Liver (tissue), 9 donors: Measurements from ENCODE around the gene ACAT2. TPM values are rescaled to one million over a fixed set of nuclear protein-coding genes. Genes with fewer than 3 reads are reported as not detected.

Experiments
- DNase-seq: peaks from one replicate; pipeline ENCODE4 v3.0.0-alpha.2; 2017; ENCODE audit warnings: low spot score
- H3K27ac ChIP-seq, 2 donors: one replicate each; pipeline ENCODE4 v1.7.0; 2013; ENCODE audit warnings: inconsistent platforms in 2 of 2, low read length in 2 of 2, control low read depth in 1 of 2, low read depth in 1 of 2, mild to moderate bottlenecking in 1 of 2
- H3K27me3 ChIP-seq, 4 donors: one replicate each; pipeline versions ENCODE4 v1.6.1 to v1.7.0; 2013; ENCODE audit warnings: low read length in 3 of 4, inconsistent platforms in 1 of 4, mild to moderate bottlenecking in 1 of 4, moderate library complexity in 1 of 4; ENCODE audit not compliant: control insufficient read depth in 4 of 4, insufficient read depth in 4 of 4
- H3K36me3 ChIP-seq, 4 donors: one replicate each; pipeline versions ENCODE4 v1.6.1 to v1.7.0; 2013; ENCODE audit warnings: low read length in 3 of 4, mild to moderate bottlenecking in 3 of 4, low read depth in 1 of 4, moderate library complexity in 1 of 4; ENCODE audit not compliant: control insufficient read depth in 4 of 4, insufficient read depth in 3 of 4
- H3K4me1 ChIP-seq, 4 donors: one replicate each; pipeline versions ENCODE4 v1.6.1 to v1.7.0; 2013; ENCODE audit warnings: low read length in 3 of 4, mild to moderate bottlenecking in 3 of 4, moderate library complexity in 1 of 4; ENCODE audit not compliant: control insufficient read depth in 4 of 4, insufficient read depth in 4 of 4
- H3K4me3 ChIP-seq, 3 donors: one replicate each; pipeline versions ENCODE4 v1.6.1 to v1.7.0; 2013; ENCODE audit warnings: low read length in 3 of 3, control low read depth in 1 of 3, low read depth in 1 of 3, mild to moderate bottlenecking in 1 of 3
- H3K9ac ChIP-seq, 2 donors: one replicate each; pipeline ENCODE4 v1.7.0; 2013; ENCODE audit warnings: low read length in 2 of 2, mild to moderate bottlenecking in 2 of 2, moderate library complexity in 2 of 2, control low read depth in 1 of 2, low read depth in 1 of 2
- H3K9me3 ChIP-seq, 4 donors: one replicate each; pipeline versions ENCODE4 v1.6.1 to v1.7.0; 2013; ENCODE audit warnings: low read length in 3 of 4; ENCODE audit not compliant: control insufficient read depth in 4 of 4
- EGR1 ChIP-seq, 2 donors: IDR thresholded peaks; 2 replicates each; pipeline ENCODE4 v1.6.1; 2016 to 2018; ENCODE audit warnings: antibody characterized with exemption in 2 of 2, low read depth in 2 of 2
- FOXA1 ChIP-seq: IDR thresholded peaks from 2 replicates; pipeline ENCODE4 v1.6.1; 2016; ENCODE audit warnings: antibody characterized with exemption
- FOXA2 ChIP-seq: IDR thresholded peaks from 2 replicates; pipeline ENCODE4 v1.6.1; 2016; ENCODE audit warnings: antibody characterized with exemption
- GABPA ChIP-seq, 2 donors: IDR thresholded peaks in 1 of 2; conservative IDR thresholded peaks in 1 of 2; 2 replicates each; pipeline ENCODE4 v1.6.1; 2016; ENCODE audit warnings: antibody characterized with exemption in 2 of 2, mild to moderate bottlenecking in 1 of 2, moderate library complexity in 1 of 2
- HNF4A ChIP-seq, 2 donors: conservative IDR thresholded peaks; 2 replicates each; pipeline ENCODE4 v1.6.1; 2016; ENCODE audit warnings: antibody characterized with exemption in 2 of 2, mild to moderate bottlenecking in 2 of 2
- HNF4G ChIP-seq: IDR thresholded peaks from 2 replicates; pipeline ENCODE4 v1.6.1; 2016; ENCODE audit warnings: antibody characterized with exemption
- JUND ChIP-seq, 2 donors: IDR thresholded peaks; 2 replicates each; pipeline ENCODE4 v1.6.1; 2016; ENCODE audit warnings: antibody characterized with exemption in 2 of 2
- NR2F2 ChIP-seq: IDR thresholded peaks from 2 replicates; pipeline ENCODE4 v1.6.1; 2016; ENCODE audit warnings: antibody characterized with exemption
- RAD21 ChIP-seq, 2 donors: IDR thresholded peaks; 2 replicates each; pipeline ENCODE4 v1.6.1; 2016; ENCODE audit warnings: antibody characterized with exemption in 2 of 2, mild to moderate bottlenecking in 2 of 2
- RXRA ChIP-seq, 2 donors: IDR thresholded peaks; 2 replicates each; pipeline ENCODE4 v1.6.1; 2017 to 2018; ENCODE audit warnings: antibody characterized with exemption in 2 of 2, mild to moderate bottlenecking in 1 of 2
- SP1 ChIP-seq: IDR thresholded peaks from 2 replicates; pipeline ENCODE4 v1.6.1; 2018; ENCODE audit warnings: antibody characterized with exemption, mild to moderate bottlenecking
- TAF1 ChIP-seq: conservative IDR thresholded peaks from 2 replicates; pipeline ENCODE4 v1.6.1; 2016; ENCODE audit warnings: antibody characterized with exemption, mild to moderate bottlenecking
- YY1 ChIP-seq: IDR thresholded peaks from 2 replicates; pipeline ENCODE4 v1.6.1; 2016; ENCODE audit warnings: antibody characterized with exemption, mild to moderate bottlenecking
- WGBS: extraction: QIAGEN DNeasy Blood & Tissue Kit; methylation state at CpG from one replicate; pipeline ENCODE4 v1.1.7; 2013; 5-methylcytosine and 5-hydroxymethylcytosine counted together
- polyA plus RNA-seq, 2 donors: library from polyadenylated mRNA; stranded (reverse) in 1 of 2; unstranded in 1 of 2; fragments of 200-250 nt in 1 of 2; fragments of >200 nt in 1 of 2; fragmentation: Nextera tagmentation in 1 of 2; extraction: Ambion mirVana in 1 of 2; gene quantifications; one replicate each; pipeline versions ENCODE4 v1.2.1 to v1.2.3, GENCODE V29; 2013 to 2015
- total RNA-seq, 2 donors: library from RNA; depleted of rRNA; stranded (reverse); fragments of >200 nt; gene quantifications; one replicate each; pipeline ENCODE4 v1.2.3, GENCODE V29; 2014
- TF ChIP-seq, protein P1 (sequence below): fragments of 150-350 bp; IDR thresholded peaks from 2 replicates; pipeline ENCODE4 v1.5.1; 2017; ENCODE audit warnings: improper control_type of control experiment, low read depth, low read length; ENCODE audit not compliant: missing input control
- TF ChIP-seq, protein P2 (sequence below): IDR thresholded peaks from 2 replicates; pipeline ENCODE4 v1.6.1; 2016; ENCODE audit warnings: antibody characterized with exemption
- TF ChIP-seq, protein P3 (sequence below): IDR thresholded peaks from 2 replicates; pipeline ENCODE4 v1.6.1; 2016; ENCODE audit warnings: antibody characterized with exemption, mild to moderate bottlenecking
- TF ChIP-seq, protein P4 (sequence below): IDR thresholded peaks from 2 replicates; pipeline ENCODE4 v1.6.1; 2016; ENCODE audit warnings: antibody characterized with exemption
- TF ChIP-seq, protein P5 (sequence below): IDR thresholded peaks from 2 replicates; pipeline ENCODE4 v1.6.1; 2016; ENCODE audit warnings: antibody characterized with exemption
- donor health status: healthy.
- donor health status: healthy.
- donor health status: healthy.
- donor health status: healthy.
- donor health status: healthy.

Gene ACAT2
- total and polyA plus RNA-seq, 4 donors: 68.2 to 116 (median 94.2) TPM

DNA sequence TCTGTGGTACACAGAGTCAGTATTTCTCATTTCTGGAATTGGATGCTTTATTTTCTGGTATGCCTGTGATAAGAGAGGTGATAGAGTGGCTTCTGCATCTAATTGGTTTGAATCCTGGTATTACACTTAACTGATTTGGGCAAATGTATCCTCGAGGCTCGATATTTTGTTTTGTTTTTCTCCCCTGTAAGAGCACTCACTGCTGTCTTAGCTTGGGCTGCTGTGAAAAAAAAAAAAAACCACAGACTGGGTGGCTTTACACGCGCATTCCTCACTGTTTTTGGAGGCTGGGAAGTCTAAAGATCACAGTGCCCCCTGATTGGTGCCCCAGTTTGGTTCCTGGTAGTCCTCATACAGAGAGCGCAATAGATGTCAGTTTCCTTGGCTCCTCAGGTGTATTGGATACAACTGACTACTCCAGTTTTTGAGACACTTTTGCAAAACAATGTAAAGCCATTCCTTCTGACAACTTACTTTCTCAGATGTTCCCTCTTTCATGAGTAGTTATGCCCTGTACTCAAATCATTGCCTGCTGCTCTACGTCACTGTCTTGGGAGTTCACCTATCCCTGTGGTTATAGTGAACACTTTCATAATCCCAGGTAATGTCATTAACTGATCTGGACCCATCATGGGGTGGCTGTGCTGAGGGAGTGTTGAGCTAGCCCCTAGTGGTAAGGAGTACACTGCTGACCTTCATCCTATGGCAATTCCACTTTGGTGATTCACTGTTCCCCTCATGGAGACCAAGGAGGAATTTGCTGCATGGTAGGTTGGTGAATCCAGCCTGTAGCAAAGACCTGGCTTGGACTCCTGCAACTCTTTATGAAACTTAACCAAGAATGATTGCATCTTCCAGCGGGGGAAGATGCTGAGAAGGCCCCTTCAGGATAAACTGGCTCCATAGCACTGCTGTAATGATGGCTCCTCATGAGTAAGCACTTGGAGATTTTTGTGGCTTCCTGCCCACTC is 3.5 kb upstream of the ACAT2 start:
- H3K9ac ChIP-seq: no peak overlapping the region
- H3K9me3 ChIP-seq: no peaks in the 10 kb centered on the region
- no peaks in the 10 kb centered on the region for H3K27me3 ChIP-seq
- H3K27ac ChIP-seq: no peak overlapping the region
- DNase-seq: no peak
- no peak for TF ChIP-seq TAF1
- no peak for TF ChIP-seq GABPA (IDR thresholded peaks at IDR 0.05 in 1 of 2, conservative IDR thresholded peaks at IDR 0.05 in 1 of 2)
- TF ChIP-seq, protein P1, sequence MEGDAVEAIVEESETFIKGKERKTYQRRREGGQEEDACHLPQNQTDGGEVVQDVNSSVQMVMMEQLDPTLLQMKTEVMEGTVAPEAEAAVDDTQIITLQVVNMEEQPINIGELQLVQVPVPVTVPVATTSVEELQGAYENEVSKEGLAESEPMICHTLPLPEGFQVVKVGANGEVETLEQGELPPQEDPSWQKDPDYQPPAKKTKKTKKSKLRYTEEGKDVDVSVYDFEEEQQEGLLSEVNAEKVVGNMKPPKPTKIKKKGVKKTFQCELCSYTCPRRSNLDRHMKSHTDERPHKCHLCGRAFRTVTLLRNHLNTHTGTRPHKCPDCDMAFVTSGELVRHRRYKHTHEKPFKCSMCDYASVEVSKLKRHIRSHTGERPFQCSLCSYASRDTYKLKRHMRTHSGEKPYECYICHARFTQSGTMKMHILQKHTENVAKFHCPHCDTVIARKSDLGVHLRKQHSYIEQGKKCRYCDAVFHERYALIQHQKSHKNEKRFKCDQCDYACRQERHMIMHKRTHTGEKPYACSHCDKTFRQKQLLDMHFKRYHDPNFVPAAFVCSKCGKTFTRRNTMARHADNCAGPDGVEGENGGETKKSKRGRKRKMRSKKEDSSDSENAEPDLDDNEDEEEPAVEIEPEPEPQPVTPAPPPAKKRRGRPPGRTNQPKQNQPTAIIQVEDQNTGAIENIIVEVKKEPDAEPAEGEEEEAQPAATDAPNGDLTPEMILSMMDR: no peak
- TF ChIP-seq EGR1 (IDR thresholded peaks at IDR 0.05; ENCODE audit: low read depth in 2 of 2): no peak
- TF ChIP-seq YY1: no peak
- TF ChIP-seq, protein P2, sequence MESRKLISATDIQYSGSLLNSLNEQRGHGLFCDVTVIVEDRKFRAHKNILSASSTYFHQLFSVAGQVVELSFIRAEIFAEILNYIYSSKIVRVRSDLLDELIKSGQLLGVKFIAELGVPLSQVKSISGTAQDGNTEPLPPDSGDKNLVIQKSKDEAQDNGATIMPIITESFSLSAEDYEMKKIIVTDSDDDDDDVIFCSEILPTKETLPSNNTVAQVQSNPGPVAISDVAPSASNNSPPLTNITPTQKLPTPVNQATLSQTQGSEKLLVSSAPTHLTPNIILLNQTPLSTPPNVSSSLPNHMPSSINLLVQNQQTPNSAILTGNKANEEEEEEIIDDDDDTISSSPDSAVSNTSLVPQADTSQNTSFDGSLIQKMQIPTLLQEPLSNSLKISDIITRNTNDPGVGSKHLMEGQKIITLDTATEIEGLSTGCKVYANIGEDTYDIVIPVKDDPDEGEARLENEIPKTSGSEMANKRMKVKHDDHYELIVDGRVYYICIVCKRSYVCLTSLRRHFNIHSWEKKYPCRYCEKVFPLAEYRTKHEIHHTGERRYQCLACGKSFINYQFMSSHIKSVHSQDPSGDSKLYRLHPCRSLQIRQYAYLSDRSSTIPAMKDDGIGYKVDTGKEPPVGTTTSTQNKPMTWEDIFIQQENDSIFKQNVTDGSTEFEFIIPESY: no peak
- TF ChIP-seq, protein P3, sequence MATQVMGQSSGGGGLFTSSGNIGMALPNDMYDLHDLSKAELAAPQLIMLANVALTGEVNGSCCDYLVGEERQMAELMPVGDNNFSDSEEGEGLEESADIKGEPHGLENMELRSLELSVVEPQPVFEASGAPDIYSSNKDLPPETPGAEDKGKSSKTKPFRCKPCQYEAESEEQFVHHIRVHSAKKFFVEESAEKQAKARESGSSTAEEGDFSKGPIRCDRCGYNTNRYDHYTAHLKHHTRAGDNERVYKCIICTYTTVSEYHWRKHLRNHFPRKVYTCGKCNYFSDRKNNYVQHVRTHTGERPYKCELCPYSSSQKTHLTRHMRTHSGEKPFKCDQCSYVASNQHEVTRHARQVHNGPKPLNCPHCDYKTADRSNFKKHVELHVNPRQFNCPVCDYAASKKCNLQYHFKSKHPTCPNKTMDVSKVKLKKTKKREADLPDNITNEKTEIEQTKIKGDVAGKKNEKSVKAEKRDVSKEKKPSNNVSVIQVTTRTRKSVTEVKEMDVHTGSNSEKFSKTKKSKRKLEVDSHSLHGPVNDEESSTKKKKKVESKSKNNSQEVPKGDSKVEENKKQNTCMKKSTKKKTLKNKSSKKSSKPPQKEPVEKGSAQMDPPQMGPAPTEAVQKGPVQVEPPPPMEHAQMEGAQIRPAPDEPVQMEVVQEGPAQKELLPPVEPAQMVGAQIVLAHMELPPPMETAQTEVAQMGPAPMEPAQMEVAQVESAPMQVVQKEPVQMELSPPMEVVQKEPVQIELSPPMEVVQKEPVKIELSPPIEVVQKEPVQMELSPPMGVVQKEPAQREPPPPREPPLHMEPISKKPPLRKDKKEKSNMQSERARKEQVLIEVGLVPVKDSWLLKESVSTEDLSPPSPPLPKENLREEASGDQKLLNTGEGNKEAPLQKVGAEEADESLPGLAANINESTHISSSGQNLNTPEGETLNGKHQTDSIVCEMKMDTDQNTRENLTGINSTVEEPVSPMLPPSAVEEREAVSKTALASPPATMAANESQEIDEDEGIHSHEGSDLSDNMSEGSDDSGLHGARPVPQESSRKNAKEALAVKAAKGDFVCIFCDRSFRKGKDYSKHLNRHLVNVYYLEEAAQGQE: no peak
- TF ChIP-seq, protein P4, sequence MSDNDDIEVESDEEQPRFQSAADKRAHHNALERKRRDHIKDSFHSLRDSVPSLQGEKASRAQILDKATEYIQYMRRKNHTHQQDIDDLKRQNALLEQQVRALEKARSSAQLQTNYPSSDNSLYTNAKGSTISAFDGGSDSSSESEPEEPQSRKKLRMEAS: no peak
- TF ChIP-seq, protein P5, sequence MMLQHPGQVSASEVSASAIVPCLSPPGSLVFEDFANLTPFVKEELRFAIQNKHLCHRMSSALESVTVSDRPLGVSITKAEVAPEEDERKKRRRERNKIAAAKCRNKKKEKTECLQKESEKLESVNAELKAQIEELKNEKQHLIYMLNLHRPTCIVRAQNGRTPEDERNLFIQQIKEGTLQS: no peak
- TF ChIP-seq HNF4G: no peak
- TF ChIP-seq NR2F2: no peak
- no peak for TF ChIP-seq RAD21 (IDR thresholded peaks at IDR 0.05)
- no peak for TF ChIP-seq FOXA2
- no peak for TF ChIP-seq SP1
- no peak for TF ChIP-seq JUND (IDR thresholded peaks at IDR 0.05)
- no peak for TF ChIP-seq FOXA1
- TF ChIP-seq HNF4A (conservative IDR thresholded peaks at IDR 0.05): no peak
- TF ChIP-seq RXRA (IDR thresholded peaks at IDR 0.05): no peak
- H3K36me3 ChIP-seq: peaks cover 2 to 38% (median 28%) of the 10 kb centered on the region in 4 donors
- no peak overlapping the region for H3K4me3 ChIP-seq
- 96% methylated on average over 7 of the region's 7 CpGs for WGBS
- H3K4me1 ChIP-seq: peaks cover 0 to 15% (median 10%) of the 10 kb centered on the region in 4 donors
